DMS114 treated with DMSO at 0.1 percent for 48 hours (cell line): ENCODE data around the gene CDC73.

Experiments
- DNase-seq: peaks from one replicate; lab custom pipeline; 2025; ENCODE audit not compliant: unreplicated experiment; lab: John Stamatoyannopoulos, UW

CDC73 gene

GRCh38 chr1:193121616-193122593, at the start of gene CDC73:
CDC73 (plus strand) TSS chr1:193122031; CDS start chr1:193122201, 170 bp downstream.
- peak; percentile 92 for DNase-seq

GRCh38 chr1:193077991-193078390, 43.8 kb upstream of the CDC73 start:
- DNase-seq, result no peak

- no peak for DNase-seq
Observed at GRCh38 chr1:193079187-193079586, 42.6 kb upstream of the CDC73 start.

GRCh38 chr1:193083365-193084088, 38.3 kb upstream of the CDC73 start:
- DNase-seq, result no peak

GRCh38 chr1:193085263-193085662, 36.6 kb upstream of the CDC73 start:
- no peak for DNase-seq

- no peak for DNase-seq
Observed at GRCh38 chr1:193086342-193086741, 35.5 kb upstream of the CDC73 start.

- no peak for DNase-seq
Observed at GRCh38 chr1:193087893-193088292, 33.9 kb upstream of the CDC73 start.

- DNase-seq, result no peak
Observed at GRCh38 chr1:193090865-193091264, 31.0 kb upstream of the CDC73 start.

GRCh38 chr1:193094112-193094511, 27.7 kb upstream of the CDC73 start:
- no peak for DNase-seq

- no peak for DNase-seq
Observed at GRCh38 chr1:193102662-193103061, 19.2 kb upstream of the CDC73 start.

GRCh38 chr1:193103759-193104501, 17.9 kb upstream of the CDC73 start:
- DNase-seq, result no peak

GRCh38 chr1:193104502-193104906, 17.3 kb upstream of the CDC73 start:
- DNase-seq, result no peak

- DNase-seq, result peak; percentile 82
Observed at GRCh38 chr1:193104907-193105820, 16.7 kb upstream of the CDC73 start, which contains the start of gene GLRX2. GLRX2 (minus strand) TSS chr1:193105414; CDS start chr1:193105382, 32 bp downstream.

- no peak for DNase-seq
Observed at GRCh38 chr1:193105821-193106177, 16.0 kb upstream of the CDC73 start.

- DNase-seq, result no peak
Observed at GRCh38 chr1:193108471-193108870, 13.4 kb upstream of the CDC73 start.

- DNase-seq, result no peak
Observed at GRCh38 chr1:193109619-193110018, 12.2 kb upstream of the CDC73 start.

- no peak for DNase-seq
Observed at GRCh38 chr1:193110246-193110645, 11.6 kb upstream of the CDC73 start.

GRCh38 chr1:193110864-193111263, 11.0 kb upstream of the CDC73 start:
- DNase-seq, result no peak

GRCh38 chr1:193111641-193112090, 10.2 kb upstream of the CDC73 start:
- DNase-seq, result no peak
